PC-3 (cell line): ENCODE measurements around the gene EIF3B. TPM values are rescaled to one million over a fixed set of nuclear protein-coding genes. Genes with fewer than 3 reads are reported as not detected.

Experiments
- ATAC-seq: fragments of 200-7000 bp; cut with Tn5 transposase; 2 replicates; pipeline ENCODE4 v1.9.1; 2020; ENCODE audit warnings: mild to moderate bottlenecking, moderate library complexity
- BruUV-seq: library from RNA; stranded (reverse); fragments of 400-500 nt; replicated peaks from 2 replicates; lab custom pipeline; 2021; lab: Mats Ljungman, UMichigan
- CTCF ChIA-PET: fragments of 300-600 bp; sonication (Branson Sonifier 250); formaldehyde crosslinking; loops from one replicate; lab custom pipeline; 2022; ENCODE audit warnings: antibody characterized with exemption; lab: Charles Lee
- POLR2A ChIA-PET: fragments of 300-600 bp; sonication (Branson Sonifier 250); formaldehyde crosslinking; loops from one replicate; lab custom pipeline; 2022; ENCODE audit warnings: antibody characterized with exemption; ENCODE audit not compliant: unreplicated experiment; lab: Charles Lee
- DNase-seq: peaks from one replicate; pipeline ENCODE4 v3.0.0-alpha.2; 2015
- H2AFZ ChIP-seq: fragments of 300-600 bp; sonication (generic); 2 replicates; pipeline ENCODE4 v1.6.0; 2016; ENCODE audit warnings: antibody characterized with exemption, low read length
- H3F3A ChIP-seq: fragments of 300-600 bp; sonication (generic); one replicate; pipeline ENCODE4 v1.6.0; 2017; ENCODE audit warnings: antibody characterized with exemption, low read length, control low read depth, mild to moderate bottlenecking; ENCODE audit not compliant: unreplicated experiment
- H3K27ac ChIP-seq: fragments of 300-600 bp; sonication (generic); 2 replicates; pipeline ENCODE4 v1.5.1; 2016; ENCODE audit warnings: mild to moderate bottlenecking, low read length
- H3K27me3 ChIP-seq: fragments of 300-600 bp; sonication (generic); 2 replicates; pipeline ENCODE4 v1.6.1; 2016; ENCODE audit warnings: low read length, mixed read lengths
- H3K36me3 ChIP-seq: fragments of 300-600 bp; sonication (generic); 2 replicates; pipeline ENCODE4 v1.6.1; 2016; ENCODE audit warnings: low read depth, mixed run types, low read length, mixed read lengths
- H3K4me1 ChIP-seq: fragments of 300-600 bp; sonication (generic); 2 replicates; pipeline ENCODE4 v1.5.1; 2016; ENCODE audit warnings: low read length; ENCODE audit not compliant: insufficient read depth
- H3K4me2 ChIP-seq: fragments of 300-600 bp; sonication (generic); 2 replicates; pipeline ENCODE4 v1.6.0; 2016; ENCODE audit warnings: low read length
- H3K4me3 ChIP-seq: fragments of 300-600 bp; sonication (generic); 2 replicates; pipeline ENCODE4 v1.5.1; 2016; ENCODE audit warnings: mild to moderate bottlenecking, low read length, mixed read lengths
- H3K79me2 ChIP-seq: fragments of 300-600 bp; sonication (generic); 2 replicates; pipeline ENCODE4 v1.6.1; 2017; ENCODE audit warnings: low read length, mixed read lengths
- H3K9ac ChIP-seq: fragments of 300-600 bp; sonication (generic); 2 replicates; pipeline ENCODE4 v1.6.0; 2016; ENCODE audit warnings: mild to moderate bottlenecking, low read length
- H3K9me2 ChIP-seq: fragments of 300-600 bp; sonication (generic); replicated peaks from 2 replicates; pipeline ENCODE4 v1.6.1; 2016; ENCODE audit warnings: mixed run types, low read length, mixed read lengths
- H3K9me3 ChIP-seq: fragments of 300-600 bp; sonication (generic); 2 replicates; pipeline ENCODE4 v1.6.1; 2016; ENCODE audit warnings: low read length, mixed read lengths
- H4K20me1 ChIP-seq: fragments of 300-600 bp; sonication (generic); 2 replicates; pipeline ENCODE4 v1.6.1; 2016; ENCODE audit warnings: low read length, mixed read lengths
- CTCF ChIP-seq: fragments of 300-600 bp; sonication (generic); conservative IDR thresholded peaks from 2 replicates; pipeline ENCODE4 v1.5.1; 2017; ENCODE audit warnings: antibody characterized with exemption, low read depth, mild to moderate bottlenecking, low read length
- EZH2 ChIP-seq: fragments of 300-600 bp; sonication (generic); IDR thresholded peaks from one replicate; pipeline ENCODE4 v1.6.1; 2017; ENCODE audit warnings: antibody characterized with exemption, mild to moderate bottlenecking, low read length; ENCODE audit not compliant: unreplicated experiment
- EZH2phosphoT487 ChIP-seq: fragments of 300-600 bp; sonication (generic); IDR thresholded peaks from 2 replicates; pipeline ENCODE4 v1.6.1; 2018; ENCODE audit warnings: mild to moderate bottlenecking, antibody characterized with exemption, low read length, borderline replicate concordance
- intact Hi-C: fragments of 100-400 bp; cut with micrococcal nuclease; formaldehyde crosslinking; loops from 2 replicates; pipeline ENCODE4 v1.9.0; 2023
- total RNA-seq: library from RNA; depleted of rRNA; stranded (reverse); fragments of >200 nt; gene quantifications from 2 replicates; pipeline ENCODE4 v1.2.3, GENCODE V29; 2014

Gene EIF3B
- total RNA-seq, 1 experiment from 2014 or later, result 289 TPM

- CTCF ChIA-PET, result no interaction called here
- H3F3A ChIP-seq, result no peaks in the 10 kb centered on the region
- no peak overlapping the region for H2AFZ ChIP-seq
- H3K9me3 ChIP-seq, result no peaks in the 10 kb centered on the region
- no peak for TF ChIP-seq EZH2phosphoT487
- TF ChIP-seq EZH2, result no peak
- no peak for TF ChIP-seq CTCF
- no peaks in the 10 kb centered on the region for H4K20me1 ChIP-seq
- H3K27me3 ChIP-seq, result no peaks in the 10 kb centered on the region
- H3K27ac ChIP-seq, result no peak overlapping the region
- no peaks in the 10 kb centered on the region for H3K36me3 ChIP-seq
- no peak for DNase-seq
- no peak overlapping the region for H3K9ac ChIP-seq
- ATAC-seq, result no peak
- H3K79me2 ChIP-seq, result no peaks in the 10 kb centered on the region
- intact Hi-C loops, result no loop called here
- no peak overlapping the region for H3K4me2 ChIP-seq
- no peak overlapping the region for H3K4me3 ChIP-seq
- POLR2A ChIA-PET, result no interaction called here
- H3K4me1 ChIP-seq, result no peaks in the 10 kb centered on the region
- BruUV-seq, result no TSS peak
- H3K9me2 ChIP-seq, result no peaks in the 10 kb centered on the region
Observed at GRCh38 chr7:2393706-2394105, 39.1 kb downstream of the EIF3B start.

GRCh38 chr7:2394566-2395082 is 40.0 kb downstream of the EIF3B start:
- Histone ChIP-seq H3K27ac (no peak overlapping the region), H4K20me1 (no peaks in the 10 kb centered on the region), H3K9ac (no peak overlapping the region), H3K79me2 (no peaks in the 10 kb centered on the region), H3K9me2 (no peaks in the 10 kb centered on the region), H3K4me3 (no peak overlapping the region), H3K9me3 (no peaks in the 10 kb centered on the region), H3K27me3 (no peaks in the 10 kb centered on the region), H3F3A (no peaks in the 10 kb centered on the region), H2AFZ (no peak overlapping the region), H3K4me1 (peaks cover 3% of the 10 kb centered on the region), H3K36me3 (no peaks in the 10 kb centered on the region), H3K4me2 (no peak overlapping the region)
- intact Hi-C loops, result no loop called here
- ATAC-seq, result no peak
- DNase-seq, result no peak
- TF ChIP-seq CTCF, result no peak
- no peak for TF ChIP-seq EZH2
- no peak for TF ChIP-seq EZH2phosphoT487
- ChIA-PET CTCF (no interaction called here), POLR2A (no interaction called here)
- BruUV-seq, result no TSS peak

GRCh38 chr7:2398506-2398905 is 43.9 kb downstream of the EIF3B start:
- ChIA-PET CTCF (no interaction called here), POLR2A (no interaction called here)
- no peaks in the 10 kb centered on the region for H4K20me1 ChIP-seq
- no peak overlapping the region for H3K4me2 ChIP-seq
- H3K9me2 ChIP-seq, result no peaks in the 10 kb centered on the region
- no peak overlapping the region for H3K27ac ChIP-seq
- DNase-seq (no peak), ATAC-seq (no peak)
- H3F3A ChIP-seq, result no peaks in the 10 kb centered on the region
- H3K27me3 ChIP-seq, result no peaks in the 10 kb centered on the region
- H2AFZ ChIP-seq, result no peak overlapping the region
- TF ChIP-seq EZH2 (no peak), EZH2phosphoT487 (no peak), CTCF (no peak)
- no TSS peak for BruUV-seq
- intact Hi-C loops, result no loop called here
- H3K4me3 ChIP-seq, result no peak overlapping the region
- no peaks in the 10 kb centered on the region for H3K36me3 ChIP-seq
- H3K79me2 ChIP-seq, result no peaks in the 10 kb centered on the region
- no peaks in the 10 kb centered on the region for H3K9me3 ChIP-seq
- peaks cover 16% of the 10 kb centered on the region for H3K4me1 ChIP-seq
- H3K9ac ChIP-seq, result no peak overlapping the region
